ENCODE data around the gene ENAH.

DNA sequence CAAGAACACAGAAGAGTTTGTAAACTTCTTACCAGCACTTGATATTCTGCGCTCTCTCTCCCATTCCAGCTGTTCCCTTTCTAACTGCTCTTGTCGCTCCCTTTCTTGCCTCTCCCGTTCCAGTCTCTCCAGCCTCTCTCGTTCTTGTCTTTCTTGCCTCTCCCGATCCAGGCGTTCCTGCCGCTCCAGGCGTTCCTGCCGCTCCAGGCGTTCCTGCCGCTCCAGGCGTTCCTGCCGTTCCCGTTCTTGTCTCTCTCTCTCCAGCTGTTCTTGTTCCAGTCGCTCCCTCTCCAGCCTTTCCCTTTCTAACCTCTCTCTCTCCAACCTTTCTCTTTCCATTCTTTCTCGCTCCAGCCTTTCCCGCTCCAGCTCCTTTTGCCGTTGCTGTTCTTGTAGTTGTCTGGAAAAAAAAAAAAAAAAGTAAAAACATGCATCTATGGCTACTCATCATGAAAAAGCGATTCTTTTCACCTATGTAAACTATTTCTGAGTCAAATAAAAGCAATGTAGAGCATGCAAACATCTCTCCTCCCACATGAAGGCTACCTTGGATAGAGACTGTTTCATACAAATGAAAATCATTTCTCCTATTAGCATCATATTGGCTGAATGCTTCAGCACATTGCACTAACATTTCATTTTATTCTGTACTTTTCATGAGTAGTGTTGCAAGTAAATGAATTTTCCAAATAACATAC, 133.6 kb downstream of the ENAH start:
- TF ChIP-seq CTCF (optimal IDR thresholded peaks at IDR 0.05 in 1 of 3, IDR thresholded peaks at IDR 0.05 in 1 of 3, conservative IDR thresholded peaks at IDR 0.05 in 1 of 3; ENCODE audit: extremely low read depth in 1 of 3, insufficient read depth in 2 of 3, low read length in 3 of 3) (no peak), EZH2 (IDR thresholded peaks at IDR 0.05; ENCODE audit: low read length) (no peak)
